Measurements from ENCODE around the gene RTL1.

Gene RTL1

GRCh38 chr14:100891501-100892445 is 11.7 kb downstream of the RTL1 start:
- DNase-seq (ENCODE audit: insufficient read length, low spot score) (no peak), FAIRE-seq (no peak)
- TF ChIP-seq CTCF (IDR thresholded peaks at IDR 0.05; ENCODE audit: insufficient read depth, missing control alignments): no peak

GRCh38 chr14:100891051-100891450 is 12.5 kb downstream of the RTL1 start:
- FAIRE-seq (no peak), DNase-seq (ENCODE audit: insufficient read length, low spot score) (no peak)
- TF ChIP-seq CTCF (IDR thresholded peaks at IDR 0.05; ENCODE audit: insufficient read depth, missing control alignments): no peak

- FAIRE-seq (no peak), DNase-seq (ENCODE audit: insufficient read length, low spot score) (no peak)
- TF ChIP-seq CTCF (IDR thresholded peaks at IDR 0.05; ENCODE audit: insufficient read depth, missing control alignments): no peak
Measured at GRCh38 chr14:100890061-100890850, 13.3 kb downstream of the RTL1 start.

GRCh38 chr14:100889641-100890040 is 13.9 kb downstream of the RTL1 start:
- TF ChIP-seq CTCF (IDR thresholded peaks at IDR 0.05; ENCODE audit: insufficient read depth, missing control alignments): no peak
- DNase-seq (ENCODE audit: insufficient read length, low spot score): no peak
- FAIRE-seq: no peak

GRCh38 chr14:100888789-100889315 is 14.7 kb downstream of the RTL1 start:
- no peak for DNase-seq (ENCODE audit: insufficient read length, low spot score)
- no peak for FAIRE-seq
- TF ChIP-seq CTCF (IDR thresholded peaks at IDR 0.05; ENCODE audit: insufficient read depth, missing control alignments): no peak

GRCh38 chr14:100887728-100888335 is 15.7 kb downstream of the RTL1 start:
- FAIRE-seq (no peak), DNase-seq (ENCODE audit: insufficient read length, low spot score) (no peak)
- no peak for TF ChIP-seq CTCF (IDR thresholded peaks at IDR 0.05; ENCODE audit: insufficient read depth, missing control alignments)

Measured in D721Med (cell line).